ENCODE results near the gene DAB1.

- no peak for TF ChIP-seq CTCF (IDR thresholded peaks at IDR 0.05; ENCODE audit: poor library complexity, severe bottlenecking)
- TF ChIP-seq EP300 (conservative IDR thresholded peaks at IDR 0.05; ENCODE audit: poor library complexity, severe bottlenecking): no peak
Measured at GRCh38 chr1:57384901-57385300, 39.0 kb downstream of the DAB1 start.

Measured in neural cell (in vitro differentiated cells).